ENCODE data around the gene MRPL32.

MRPL32 gene

DNA sequence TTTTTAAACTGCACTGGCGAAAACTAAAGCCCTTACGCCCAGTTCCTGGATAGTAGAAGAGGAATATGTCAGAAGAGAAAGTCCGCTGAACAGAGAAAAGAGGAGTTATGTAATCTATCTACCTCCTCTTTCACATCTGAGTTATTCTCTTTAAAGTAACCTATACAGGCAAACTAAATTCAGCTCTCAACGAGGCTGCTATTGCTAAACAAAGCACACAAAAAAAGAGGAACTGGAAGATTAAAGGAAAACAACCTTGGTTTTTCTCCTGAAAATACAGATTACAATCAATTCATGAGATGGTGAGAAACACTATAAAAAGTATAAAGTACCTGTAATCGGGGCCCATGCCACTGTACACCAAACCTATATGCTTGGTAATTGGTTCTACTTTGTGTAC lies 6.0 kb upstream of the MRPL32 start:
- DNase-seq (ENCODE audit: low read depth): no peak

- DNase-seq (ENCODE audit: low read depth): no peak
Observed at GRCh38 chr7:42928754-42929153, 3.4 kb upstream of the MRPL32 start.

GRCh38 chr7:42929449-42929848 lies 2.7 kb upstream of the MRPL32 start:
- DNase-seq (ENCODE audit: low read depth): no peak

GRCh38 chr7:42930889-42931288 lies 1.3 kb upstream of the MRPL32 start:
- no peak for DNase-seq (ENCODE audit: low read depth)

DNA sequence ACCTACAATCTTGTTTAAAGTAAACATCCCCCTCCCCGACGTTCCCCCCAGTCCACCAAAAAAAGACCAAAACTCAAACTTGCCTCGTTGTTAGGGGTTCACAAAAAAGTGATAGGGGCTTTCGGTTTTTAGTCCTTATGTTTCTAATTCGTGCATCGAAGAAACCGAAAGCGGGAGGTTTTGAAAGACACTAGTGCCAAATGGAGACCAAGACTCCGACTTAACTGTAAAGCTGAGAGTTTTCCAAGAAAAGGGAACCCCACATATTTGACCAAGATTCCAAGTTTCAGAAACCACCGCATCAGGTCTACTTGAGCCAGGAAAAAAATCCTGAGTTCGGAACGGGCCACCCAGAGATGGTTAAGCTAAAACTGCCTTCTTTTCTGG lies 736 bp upstream of the MRPL32 start:
- DNase-seq (ENCODE audit: low read depth): no peak

GRCh38 chr7:42932811-42933591 lies 825 bp downstream of the MRPL32 start:
- no peak for DNase-seq (ENCODE audit: low read depth)

- DNase-seq (ENCODE audit: low read depth): no peak
Observed at GRCh38 chr7:42934291-42934690, 2.1 kb downstream of the MRPL32 start.

GRCh38 chr7:42935861-42936260 lies 3.7 kb downstream of the MRPL32 start:
- DNase-seq (ENCODE audit: low read depth): no peak

DNA sequence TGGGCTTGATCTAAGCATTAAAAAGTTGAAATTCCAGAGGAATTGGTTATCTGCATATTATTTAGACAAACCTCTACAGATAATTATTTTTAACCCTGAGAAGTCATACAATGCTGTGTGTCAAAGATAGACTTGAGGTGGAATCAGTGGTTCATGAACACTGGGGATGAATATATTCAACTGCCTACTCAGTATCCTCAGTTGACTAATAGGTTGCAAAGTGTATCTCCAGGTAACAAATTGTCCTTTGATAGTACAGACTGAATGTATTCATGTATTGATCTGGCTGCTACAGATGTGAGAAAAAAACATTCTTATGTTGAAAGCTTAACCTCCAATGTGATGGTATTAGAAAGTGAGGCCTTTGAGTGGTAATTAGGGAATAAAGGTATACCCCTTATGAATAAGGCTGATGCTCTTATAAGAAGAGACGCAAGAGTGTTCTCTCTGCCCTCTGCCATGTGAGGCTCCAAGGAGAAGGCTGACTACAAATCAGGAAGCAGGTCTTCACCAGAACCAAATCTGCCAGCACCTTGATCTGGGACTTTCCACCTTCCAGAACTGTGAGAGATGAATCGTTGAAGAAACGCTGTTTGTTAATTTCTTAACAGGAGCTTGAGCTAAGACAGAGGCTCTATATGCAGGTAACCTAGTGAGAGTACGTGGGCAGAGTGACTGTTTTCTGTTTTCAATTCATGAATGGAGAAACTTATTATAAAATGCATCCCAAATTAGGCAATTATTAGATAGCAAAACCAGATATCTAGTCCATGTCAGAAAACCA lies 7.5 kb downstream of the MRPL32 start:
- no peak for DNase-seq (ENCODE audit: low read depth)

GRCh38 chr7:42940985-42941847 lies 9.0 kb downstream of the MRPL32 start:
- DNase-seq (ENCODE audit: low read depth): peak; percentile 47

- DNase-seq (ENCODE audit: low read depth): no peak
Observed at GRCh38 chr7:42945821-42946626, 13.8 kb downstream of the MRPL32 start.

- DNase-seq (ENCODE audit: low read depth): no peak
Observed at GRCh38 chr7:42946627-42946950, 14.4 kb downstream of the MRPL32 start.

DNA sequence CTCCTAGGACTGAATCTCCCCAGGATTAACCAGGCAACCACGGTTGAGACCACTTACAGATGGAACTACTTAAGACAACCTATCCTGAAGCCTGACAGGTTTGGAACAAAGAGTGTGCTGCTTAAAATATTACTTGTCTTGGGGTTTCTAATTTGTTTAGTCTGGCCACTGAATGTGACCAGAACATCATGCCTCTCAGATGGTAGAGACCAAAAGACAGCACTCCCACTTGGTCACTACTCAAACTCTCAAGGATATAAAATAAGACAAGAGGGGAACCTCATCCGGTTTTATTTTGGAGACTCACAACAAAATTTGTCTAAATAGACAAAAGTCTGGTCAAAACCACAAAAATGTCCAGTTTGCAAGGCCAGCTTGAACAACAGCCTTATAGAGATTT lies 15.3 kb downstream of the MRPL32 start:
- no peak for DNase-seq (ENCODE audit: low read depth)

- no peak for DNase-seq (ENCODE audit: low read depth)
Observed at GRCh38 chr7:42950417-42950816, 18.2 kb downstream of the MRPL32 start.

- DNase-seq (ENCODE audit: low read depth): no peak
Observed at GRCh38 chr7:42952328-42952727, 20.2 kb downstream of the MRPL32 start.

DNA sequence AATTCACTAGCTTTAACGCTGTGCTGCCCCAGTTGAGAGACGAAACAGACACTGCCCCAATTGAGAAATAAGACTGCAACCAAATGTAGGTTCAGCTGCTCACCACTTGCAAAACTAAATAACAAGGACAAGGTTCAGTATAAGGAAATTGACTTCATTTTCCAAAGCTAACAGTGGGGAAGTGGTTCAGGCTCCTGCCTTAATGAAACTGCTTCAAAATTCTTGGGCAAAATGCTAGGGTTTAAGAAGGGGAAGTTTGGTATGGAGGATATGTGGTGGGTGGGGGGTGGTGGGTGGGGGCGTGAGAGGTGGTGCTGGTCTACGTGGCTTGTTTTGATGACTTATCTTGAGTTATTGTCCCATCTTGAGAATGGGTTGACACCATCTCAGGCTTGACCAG lies 21.8 kb downstream of the MRPL32 start:
- DNase-seq (ENCODE audit: low read depth): no peak

DNA sequence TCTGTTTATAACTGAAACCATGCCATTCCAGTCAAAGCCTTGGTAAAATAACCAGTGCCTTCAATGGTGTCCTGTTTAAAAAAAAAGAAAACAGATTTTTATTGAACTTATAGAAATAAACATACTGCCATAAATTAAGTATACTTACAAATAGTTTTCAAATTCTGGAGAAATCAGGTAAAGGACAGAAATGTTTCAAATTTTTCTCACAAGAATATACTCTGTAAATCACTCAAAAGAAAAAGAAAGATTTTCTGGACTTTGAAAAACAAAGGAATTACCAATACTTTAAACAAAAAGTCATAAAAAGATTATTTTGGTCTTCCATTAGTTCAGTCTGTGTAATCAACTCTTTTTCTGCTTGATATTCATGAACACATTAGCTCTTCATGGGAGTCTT lies 23.9 kb downstream of the MRPL32 start:
- no peak for DNase-seq (ENCODE audit: low read depth)

- DNase-seq (ENCODE audit: low read depth): no peak
Observed at GRCh38 chr7:42959549-42959948, 27.4 kb downstream of the MRPL32 start.

DNA sequence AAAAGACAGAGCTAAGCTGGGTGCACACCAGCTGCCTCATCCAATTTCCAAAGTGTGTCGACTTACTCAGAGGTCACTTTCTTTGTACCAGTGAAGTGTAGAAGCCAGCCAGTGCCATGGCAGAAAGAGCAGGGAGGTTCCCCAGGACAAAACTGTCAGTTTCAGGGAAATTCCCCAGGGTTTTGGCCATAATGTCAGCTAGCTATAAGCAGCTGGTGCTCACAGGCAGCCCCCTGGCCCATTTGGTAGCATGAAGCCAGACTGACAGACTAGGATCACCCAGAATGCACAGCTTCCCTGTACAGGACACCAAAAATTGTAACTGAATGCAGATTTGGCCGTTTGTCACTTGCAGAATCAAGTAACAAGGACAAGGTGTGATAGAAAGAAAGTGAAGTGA lies 28.6 kb downstream of the MRPL32 start:
- DNase-seq (ENCODE audit: low read depth): no peak

- DNase-seq (ENCODE audit: low read depth): no peak
Observed at GRCh38 chr7:42961170-42961569, 29.0 kb downstream of the MRPL32 start.

DNA sequence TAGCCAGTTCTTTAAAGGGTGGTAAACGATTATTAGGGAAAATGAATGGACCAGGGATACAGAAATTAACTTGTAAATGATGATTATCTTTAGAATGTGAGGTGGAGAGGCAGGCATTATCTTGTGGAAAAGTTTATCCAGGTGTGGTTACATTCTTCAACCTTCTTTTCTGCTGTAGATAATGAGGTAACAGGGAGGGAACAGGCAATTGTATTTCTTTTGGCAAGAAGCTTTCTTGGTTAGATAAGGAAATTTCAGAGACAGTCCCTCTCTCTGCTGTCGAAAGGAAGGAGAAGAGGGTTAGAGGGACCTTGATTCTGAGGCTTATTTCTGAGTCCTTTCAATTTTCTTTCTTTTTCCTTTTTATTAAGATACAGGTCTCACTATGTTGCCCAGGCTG lies 32.1 kb downstream of the MRPL32 start:
- no peak for DNase-seq (ENCODE audit: low read depth)

Data from HS-5 (cell line).